OCI-M2 (cell line): ENCODE results near the gene GSTM1.
A peak's percentile ranks its signal among the peaks of the same experiment; 100 is the strongest.

Experiments used
- DNase-seq: peaks from one replicate; lab custom pipeline; 2025; ENCODE audit not compliant: unreplicated experiment; lab: John Stamatoyannopoulos, UW

The GSTM1 gene

DNA sequence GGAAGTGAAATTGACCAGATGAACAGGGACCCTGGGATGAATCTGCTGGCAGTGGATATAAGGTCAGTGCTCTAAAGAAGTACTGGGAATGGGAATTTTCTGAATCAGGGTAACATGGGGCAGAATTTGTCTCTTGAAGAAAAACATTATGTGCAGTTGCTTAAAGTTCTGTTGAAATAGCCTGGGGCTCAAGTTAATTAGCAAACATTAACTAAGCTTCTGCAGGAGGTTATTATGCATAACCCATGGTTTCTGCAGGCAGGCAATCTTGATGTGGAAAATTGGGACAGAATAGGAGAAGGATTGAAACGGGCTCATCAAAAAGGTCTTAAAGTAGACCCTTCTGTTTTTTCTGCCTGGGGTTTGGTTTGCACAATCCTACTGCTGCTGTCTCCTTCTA, 38.4 kb downstream of the GSTM1 start:
- DNase-seq = no peak

DNA sequence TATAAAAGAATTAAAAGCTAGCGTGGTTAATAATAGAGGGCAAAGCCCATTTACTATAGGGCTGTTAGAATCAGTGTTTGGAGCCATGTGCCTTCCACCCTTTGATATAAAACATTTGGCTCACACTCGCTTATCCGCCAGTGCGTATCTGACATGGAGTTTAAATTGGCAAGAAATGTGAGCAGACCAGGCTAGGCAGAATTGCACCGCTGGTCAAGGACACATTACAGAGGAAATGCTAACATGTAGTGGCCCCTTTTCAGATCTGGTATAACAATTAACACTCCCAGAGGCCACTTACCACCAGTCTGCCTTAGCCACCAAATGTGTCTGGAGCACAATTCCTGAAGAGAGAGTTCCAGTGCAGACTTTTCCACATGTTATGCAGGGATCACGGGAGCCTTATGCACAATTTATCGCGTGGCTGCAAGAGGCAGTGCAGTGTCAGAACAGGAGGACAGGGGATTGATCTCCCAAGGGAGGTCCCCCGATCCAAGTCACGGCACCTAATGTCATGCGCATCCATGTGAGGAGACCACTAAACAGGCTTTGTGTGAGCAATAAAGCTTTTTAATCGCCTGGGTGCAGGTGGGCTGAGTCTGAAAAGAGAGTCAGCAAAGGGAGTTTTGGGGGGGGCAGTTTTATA, 39.2 kb downstream of the GSTM1 start:
- DNase-seq = no peak

- DNase-seq = no peak
Observed at GRCh38 chr1:109728870-109729269, 41.3 kb downstream of the GSTM1 start.

DNA sequence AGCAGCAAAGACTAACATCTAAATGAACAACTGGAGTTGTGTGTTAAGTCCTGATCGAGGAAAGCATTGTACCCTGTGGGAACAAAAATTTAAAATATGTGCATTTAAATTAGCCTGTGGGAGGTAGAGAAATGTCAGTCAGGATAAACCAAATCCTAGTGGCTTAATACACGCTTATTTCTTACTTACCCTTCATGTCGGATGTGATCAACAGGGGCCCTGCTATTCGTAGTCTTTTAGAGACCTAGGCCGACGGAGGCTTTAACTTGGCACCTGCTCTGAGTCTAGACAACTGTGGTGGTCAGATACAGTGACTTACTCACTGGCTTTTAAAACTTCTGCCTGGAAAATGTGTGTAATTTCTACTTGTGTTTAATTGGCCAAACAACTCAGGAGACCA, 43.0 kb downstream of the GSTM1 start:
- DNase-seq = no peak

DNA sequence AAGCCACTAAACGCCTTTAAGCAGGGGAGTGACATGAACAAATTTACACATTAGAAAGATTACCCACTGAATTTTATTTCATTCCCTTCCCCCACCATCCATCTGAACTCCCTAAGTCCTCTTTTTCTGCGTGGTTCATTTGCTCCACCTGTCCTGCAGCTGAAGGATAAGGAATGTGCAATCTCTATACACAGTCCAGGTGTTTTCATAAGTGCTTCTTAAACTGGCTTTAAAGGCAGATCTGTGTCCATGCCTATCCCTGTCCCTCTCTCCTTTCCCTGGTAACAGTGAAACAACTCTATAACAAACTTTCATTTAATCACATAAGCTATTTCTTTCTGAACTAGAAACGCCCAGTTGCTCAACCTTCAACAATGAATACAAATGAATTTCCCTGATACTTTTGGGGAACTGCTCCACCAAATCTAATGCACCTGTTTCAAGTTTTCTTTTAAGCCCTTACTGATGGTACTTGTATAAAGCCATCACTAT, 44.8 kb downstream of the GSTM1 start:
- no peak for DNase-seq

DNA sequence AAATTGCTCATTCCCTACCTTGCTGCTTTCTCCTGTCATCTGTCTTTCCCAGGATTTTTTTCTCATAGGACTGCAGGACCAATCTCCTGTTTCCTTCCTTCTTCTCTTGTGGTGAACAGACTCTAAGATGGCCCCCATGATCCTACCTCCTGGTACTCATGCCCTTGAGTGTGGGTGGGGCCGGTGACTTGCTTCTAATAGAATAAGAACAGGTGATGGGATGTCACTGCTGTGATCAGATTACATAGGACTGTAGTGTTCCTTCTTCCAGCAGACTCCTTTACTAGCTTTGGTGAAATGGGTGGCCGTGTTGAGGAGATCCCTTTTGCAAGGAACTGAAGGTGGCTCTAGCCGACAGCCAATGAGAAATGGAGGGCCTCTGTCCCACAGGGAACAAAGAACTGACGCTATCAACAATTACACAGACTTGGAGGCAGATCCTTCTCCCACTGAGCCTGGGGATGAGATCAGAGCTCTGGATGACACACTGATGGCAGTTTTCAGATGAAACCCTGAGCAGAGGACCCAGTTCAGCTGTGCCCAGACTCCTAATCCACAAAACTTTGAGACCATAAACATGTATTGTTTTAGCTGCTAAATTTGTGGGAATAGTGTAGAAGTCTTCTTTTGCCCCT, 45.7 kb downstream of the GSTM1 start:
- no peak for DNase-seq

DNA sequence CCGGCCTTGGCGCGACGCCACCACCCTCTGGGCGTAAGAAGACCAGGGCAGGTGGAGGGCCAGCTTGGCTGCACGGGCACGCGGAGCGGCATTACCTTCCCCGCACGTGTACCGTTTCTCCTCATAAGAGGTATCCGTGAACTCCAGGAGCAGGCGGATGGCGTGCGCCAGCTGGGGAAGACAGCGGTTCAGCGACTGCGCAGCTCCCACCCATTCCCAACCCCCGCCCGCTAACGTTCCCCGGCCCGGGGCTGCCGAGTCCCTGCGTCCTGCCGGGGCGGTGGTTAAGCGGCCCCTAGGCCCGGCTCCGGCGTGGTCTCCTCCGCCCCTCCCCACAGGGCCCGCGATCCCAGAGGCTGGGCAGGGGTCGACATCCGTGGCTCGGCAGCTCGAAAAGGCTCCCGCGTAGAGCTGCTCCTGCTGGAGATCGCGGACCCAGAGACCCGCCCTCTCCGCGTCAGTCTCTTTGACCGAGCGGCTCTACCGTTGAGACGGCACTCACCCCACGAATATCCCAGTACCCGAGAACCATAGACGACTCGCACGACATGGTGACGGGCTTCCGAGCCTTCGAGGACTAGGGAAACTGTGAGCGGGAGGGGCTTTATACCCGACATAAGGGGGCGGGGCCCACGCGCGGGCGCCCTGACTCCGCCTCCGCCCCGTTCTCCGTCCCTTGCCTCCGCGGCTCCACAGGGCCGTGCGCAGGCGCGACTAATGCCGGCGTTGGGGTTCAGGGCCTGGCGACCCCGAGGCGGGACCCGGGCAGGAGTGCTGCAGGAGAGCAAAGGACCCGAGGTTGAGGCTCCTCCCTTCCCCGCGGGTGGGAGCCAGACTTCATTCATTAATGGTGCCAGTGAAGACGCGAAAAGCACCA, 52.4 kb downstream of the GSTM1 start:
- DNase-seq = peak; percentile 41

DNA sequence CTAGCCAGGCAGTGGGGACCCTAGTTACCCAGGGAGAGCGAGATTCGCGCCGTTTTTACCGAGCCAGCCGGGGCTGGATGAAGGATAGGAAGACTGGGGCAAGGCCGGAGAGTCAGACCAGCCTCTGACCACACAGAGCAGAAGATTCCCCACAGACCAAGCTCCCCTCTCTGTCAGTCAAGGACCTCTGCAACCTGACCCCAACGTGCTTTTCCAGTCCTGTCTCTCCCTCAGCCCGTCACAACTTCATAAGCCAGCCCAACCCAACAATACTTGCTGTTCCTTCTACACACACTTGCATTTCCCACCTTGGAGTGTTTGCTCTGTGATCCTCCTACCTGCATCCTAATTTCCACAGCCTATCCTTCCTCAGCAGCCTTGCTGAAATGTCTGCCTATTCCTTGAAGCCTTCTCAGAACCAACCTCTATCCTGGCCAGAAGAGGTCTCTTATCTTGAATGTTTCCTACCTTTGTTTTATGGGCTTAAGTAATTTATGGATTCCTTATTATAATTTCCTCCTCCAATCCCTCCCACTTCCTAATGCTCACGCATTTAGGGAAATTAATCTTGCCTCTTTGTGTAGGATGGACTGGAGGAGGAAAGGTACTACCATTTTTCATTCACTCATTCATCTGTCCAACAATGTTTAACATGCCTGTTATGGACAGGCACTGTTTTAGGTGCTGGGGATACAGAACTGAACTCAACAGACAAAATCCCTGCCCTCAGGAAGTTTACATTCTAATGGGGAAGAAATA, 53.2 kb downstream of the GSTM1 start, which contains the start of gene GSTM3:
Gene GSTM3 (minus strand): TSS at position 424 of the 759 bp plus-strand sequence. CDS start 751 bp downstream, outside the sequence.
- no peak for DNase-seq
